Epithelial cell of esophagus (primary cell): ENCODE data around the gene LHX4.

Experiments used
- DNase-seq: peaks from one replicate; pipeline ENCODE4 v3.0.0; 2010; ENCODE audit warnings: low read depth
- H3K4me3 ChIP-seq: 2 replicates; pipeline ENCODE4 v1.5.1; 2011; ENCODE audit warnings: mild to moderate bottlenecking, low read length, control low read depth
- CTCF ChIP-seq: IDR thresholded peaks from 2 replicates; pipeline ENCODE4 v1.5.1; 2011; ENCODE audit warnings: low read depth, mild to moderate bottlenecking, low read length, control low read depth, inconsistent platforms; ENCODE audit not compliant: insufficient read depth; ENCODE audit errors: missing control alignments

Gene LHX4

DNA sequence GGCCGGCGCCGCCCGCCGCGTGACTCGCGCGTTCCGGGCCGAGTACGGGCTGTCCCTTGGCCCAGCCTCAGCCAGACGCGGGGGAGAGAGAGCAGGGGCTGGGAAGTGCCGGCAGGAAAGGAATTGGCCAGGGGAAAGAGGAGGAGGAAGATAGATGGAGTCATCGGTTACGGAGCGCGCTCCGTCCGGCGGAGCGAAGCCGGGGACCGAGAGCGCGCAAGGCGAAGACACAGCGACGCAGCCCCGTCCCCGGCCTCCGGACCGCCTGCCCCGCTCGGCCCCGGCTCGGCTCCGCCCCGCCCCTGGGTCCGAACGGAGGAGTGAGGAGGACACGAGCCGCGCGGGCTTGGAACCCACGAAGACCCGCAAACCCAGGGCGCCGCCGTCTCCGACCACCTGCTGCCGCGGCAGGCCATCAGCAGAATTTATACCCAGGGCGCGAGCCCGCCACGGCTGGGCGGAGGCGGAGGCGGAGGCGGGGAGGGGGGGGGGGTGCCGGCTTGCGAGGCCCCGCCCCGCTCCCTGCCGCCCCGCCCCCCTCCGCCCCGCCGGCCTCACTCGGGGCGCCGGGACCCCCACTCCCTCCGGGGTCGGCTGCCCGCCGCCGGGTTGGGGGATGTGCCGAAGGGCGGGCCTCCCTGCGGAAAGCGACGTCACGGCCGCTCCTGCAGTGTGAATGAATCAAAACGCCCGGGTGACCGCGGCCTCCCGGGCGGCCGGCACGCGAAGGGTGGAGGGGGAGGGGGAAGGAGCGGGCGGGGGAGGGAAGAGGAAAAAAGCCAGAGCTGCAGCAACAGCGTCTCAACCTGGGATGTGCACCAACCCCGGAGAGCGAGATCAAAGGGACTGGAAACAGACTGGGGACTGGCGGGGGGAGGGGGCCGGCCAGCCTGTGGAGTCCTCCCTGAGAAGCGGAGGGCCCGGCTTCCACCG lies at the start of gene LHX4:
Gene LHX4 (plus strand): TSS at position 782 of the 933 bp plus-strand sequence. CDS start 266 bp downstream, outside the sequence.
- no peak for TF ChIP-seq CTCF
- H3K4me3 ChIP-seq = peak within 1 kb of the TSS; percentile 39
- peak; percentile 25 for DNase-seq

DNA sequence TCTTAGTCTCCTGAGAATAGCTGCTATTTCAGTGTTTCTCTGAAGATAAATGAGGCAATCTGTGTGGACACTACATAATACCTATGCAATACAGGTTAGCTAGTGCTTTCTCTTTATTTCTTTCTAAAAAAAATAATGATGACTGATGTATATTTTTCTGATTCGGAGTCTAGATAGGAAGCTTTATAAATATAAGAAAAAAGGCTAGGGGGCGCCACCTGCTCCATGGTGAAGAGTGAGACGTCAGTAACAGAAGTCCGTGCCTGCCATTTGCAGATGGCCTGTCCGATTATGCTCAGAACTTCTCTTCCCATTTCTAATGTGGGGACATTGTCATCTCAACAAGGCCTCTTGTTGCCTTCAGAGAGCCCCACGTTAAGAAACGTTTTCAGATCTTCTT lies 49.0 kb upstream of the LHX4 start:
- peak; percentile 32 for TF ChIP-seq CTCF
- no peak for DNase-seq
- no peak overlapping the region for H3K4me3 ChIP-seq

DNA sequence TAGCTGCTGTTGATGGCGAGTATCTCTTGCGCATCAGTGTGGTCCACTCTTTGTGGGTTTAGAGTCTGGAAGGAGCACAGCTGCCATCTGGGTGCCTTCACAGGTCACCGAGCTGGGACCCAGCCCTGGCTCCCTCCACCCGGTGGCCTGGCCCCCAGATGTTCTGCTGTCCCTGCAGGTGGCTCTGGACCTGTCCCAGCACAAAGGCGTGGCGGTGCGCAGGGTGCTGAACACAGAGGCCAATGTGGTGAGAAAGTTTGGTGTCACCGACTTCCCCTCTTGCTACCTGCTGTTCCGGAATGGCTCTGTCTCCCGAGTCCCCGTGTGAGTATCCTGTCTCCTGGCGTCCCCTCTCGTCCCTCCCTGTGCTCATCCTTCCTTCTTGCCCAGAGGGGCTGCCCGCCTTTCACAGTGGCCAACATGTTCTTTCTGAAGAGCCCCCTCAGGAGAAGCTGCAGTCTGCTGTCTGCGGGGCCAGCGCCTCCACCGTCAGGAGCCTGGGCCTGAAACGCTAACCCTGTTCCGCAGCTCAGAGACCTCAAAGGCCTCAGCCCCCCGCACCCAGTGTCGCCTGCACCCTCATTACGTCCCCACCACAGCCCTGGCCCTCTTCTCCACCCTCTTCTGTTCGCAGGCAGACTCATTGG lies 47.9 kb upstream of the LHX4 start:
- no peak overlapping the region for H3K4me3 ChIP-seq
- TF ChIP-seq CTCF = no peak
- DNase-seq = no peak

DNA sequence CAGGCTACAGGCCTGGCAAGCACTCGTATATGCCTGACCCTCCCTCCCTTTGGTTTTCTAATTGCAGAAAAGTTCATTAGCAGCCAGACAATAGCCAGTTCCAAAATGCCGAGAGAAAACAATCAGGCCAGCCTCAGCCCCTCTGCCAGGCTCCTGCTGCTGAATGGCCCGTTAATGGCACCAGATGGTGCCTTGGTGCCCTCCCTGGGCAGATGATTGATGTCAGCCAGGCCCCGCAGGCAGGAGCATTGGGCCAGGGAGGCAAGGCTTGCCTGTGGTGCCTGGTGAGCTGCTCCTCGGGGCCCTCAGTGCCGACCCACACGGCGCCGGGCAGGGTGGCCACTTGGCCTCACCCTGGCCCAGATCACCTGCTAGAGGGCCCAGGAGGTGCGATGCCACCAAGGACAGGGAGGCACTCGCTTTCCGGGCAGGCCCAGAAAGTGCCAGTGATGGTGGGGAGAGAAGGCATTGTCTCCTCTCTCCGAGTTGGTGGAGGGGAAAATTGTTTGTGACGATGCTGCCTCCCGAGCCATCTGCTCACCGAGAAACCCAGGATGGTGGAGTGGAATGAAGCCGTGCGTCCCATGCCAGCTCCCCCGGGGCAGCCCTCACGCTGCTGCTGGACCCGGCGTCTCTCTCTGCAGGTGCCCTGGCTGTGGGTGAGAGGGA lies 47.3 kb upstream of the LHX4 start:
- no peak for TF ChIP-seq CTCF
- no peak overlapping the region for H3K4me3 ChIP-seq
- DNase-seq = no peak

GRCh38 chr1:180183426-180183825 lies 46.6 kb upstream of the LHX4 start:
- no peak overlapping the region for H3K4me3 ChIP-seq
- TF ChIP-seq CTCF = no peak
- DNase-seq = no peak

- no peak for TF ChIP-seq CTCF
- H3K4me3 ChIP-seq = no peak overlapping the region
- DNase-seq = no peak
Measured at GRCh38 chr1:180184041-180184440, 46.0 kb upstream of the LHX4 start.
